Epithelial cell of esophagus (primary cell): ENCODE data around the gene ARHGEF7.

Experiments used
- DNase-seq: peaks from one replicate; pipeline ENCODE4 v3.0.0; 2010; ENCODE audit warnings: low read depth
- H3K4me3 ChIP-seq: 2 replicates; pipeline ENCODE4 v1.5.1; 2011; ENCODE audit warnings: mild to moderate bottlenecking, low read length, control low read depth
- TF ChIP-seq, protein P1 (sequence below): IDR thresholded peaks from 2 replicates; pipeline ENCODE4 v1.5.1; 2011; ENCODE audit warnings: low read depth, mild to moderate bottlenecking, low read length, control low read depth, inconsistent platforms; ENCODE audit not compliant: insufficient read depth; ENCODE audit errors: missing control alignments

The ARHGEF7 gene

DNA sequence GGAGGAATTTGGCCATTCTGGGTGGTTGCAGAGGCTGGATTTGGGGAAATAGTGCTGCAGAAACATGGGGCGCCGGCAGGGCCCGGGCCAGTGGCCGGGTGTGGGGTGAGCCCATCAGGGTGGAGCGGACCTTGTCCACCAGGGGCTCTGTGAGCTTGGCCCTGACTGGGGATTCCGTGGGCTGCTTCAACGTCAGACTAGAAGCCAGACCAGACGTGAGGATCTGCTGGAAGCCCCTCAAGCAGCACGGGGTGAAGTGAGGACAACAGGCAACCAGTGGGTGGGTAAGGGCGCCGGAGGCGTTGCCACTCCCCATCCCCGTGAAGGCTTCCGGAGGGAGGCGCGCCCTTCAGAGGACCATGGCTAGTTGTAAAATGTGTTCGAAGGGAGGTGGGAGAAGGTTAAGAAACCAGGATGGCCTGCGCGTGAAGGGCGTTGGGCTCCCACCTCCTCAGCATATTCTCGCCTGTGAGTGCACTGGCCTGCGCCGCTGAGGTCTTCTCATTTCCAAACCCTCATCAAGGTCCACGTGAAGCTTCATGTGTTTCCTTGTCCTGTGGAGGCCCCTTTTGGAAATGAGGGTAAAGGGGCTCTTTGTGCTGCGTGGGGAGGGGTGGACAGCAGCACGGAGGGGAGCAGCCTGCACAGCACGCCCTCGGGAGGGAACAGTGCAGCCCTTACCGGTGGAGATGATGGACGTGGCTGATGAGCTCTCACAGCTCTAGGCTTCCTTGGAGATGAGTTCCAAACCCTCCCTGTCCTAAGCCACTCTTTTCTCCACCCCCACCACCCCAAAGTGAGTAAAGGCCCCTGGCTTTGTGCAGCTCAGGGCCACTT is 213.7 kb downstream of the ARHGEF7 start:
- DNase-seq = no peak
- TF ChIP-seq, protein P1, sequence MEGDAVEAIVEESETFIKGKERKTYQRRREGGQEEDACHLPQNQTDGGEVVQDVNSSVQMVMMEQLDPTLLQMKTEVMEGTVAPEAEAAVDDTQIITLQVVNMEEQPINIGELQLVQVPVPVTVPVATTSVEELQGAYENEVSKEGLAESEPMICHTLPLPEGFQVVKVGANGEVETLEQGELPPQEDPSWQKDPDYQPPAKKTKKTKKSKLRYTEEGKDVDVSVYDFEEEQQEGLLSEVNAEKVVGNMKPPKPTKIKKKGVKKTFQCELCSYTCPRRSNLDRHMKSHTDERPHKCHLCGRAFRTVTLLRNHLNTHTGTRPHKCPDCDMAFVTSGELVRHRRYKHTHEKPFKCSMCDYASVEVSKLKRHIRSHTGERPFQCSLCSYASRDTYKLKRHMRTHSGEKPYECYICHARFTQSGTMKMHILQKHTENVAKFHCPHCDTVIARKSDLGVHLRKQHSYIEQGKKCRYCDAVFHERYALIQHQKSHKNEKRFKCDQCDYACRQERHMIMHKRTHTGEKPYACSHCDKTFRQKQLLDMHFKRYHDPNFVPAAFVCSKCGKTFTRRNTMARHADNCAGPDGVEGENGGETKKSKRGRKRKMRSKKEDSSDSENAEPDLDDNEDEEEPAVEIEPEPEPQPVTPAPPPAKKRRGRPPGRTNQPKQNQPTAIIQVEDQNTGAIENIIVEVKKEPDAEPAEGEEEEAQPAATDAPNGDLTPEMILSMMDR = no peak

DNA sequence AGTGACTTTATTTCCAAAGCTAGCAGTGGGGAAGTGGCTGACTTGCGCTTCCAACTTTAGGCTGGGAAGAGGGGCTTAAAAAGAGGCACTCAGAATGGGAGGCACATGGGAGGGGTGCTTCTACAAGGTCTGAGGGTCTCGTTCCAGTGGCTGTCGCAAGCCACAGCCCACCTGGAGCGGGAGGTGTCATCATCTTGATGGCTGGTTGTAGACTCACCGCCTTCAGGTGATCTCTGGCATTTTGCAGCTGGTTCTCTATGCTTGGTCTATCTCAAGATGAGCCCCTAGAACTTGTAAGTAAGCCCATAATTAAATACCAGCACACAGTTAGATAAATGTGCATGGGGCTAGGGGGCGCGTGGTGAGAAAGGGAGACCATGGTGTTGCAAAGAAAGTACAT is 214.5 kb downstream of the ARHGEF7 start:
- no peak for DNase-seq
- H3K4me3 ChIP-seq = no peak overlapping the region
- TF ChIP-seq, protein P1 = no peak

More for the DNA sequence above, 213.7 kb downstream of the ARHGEF7 start:
- H3K4me3 ChIP-seq = no peak overlapping the region

DNA sequence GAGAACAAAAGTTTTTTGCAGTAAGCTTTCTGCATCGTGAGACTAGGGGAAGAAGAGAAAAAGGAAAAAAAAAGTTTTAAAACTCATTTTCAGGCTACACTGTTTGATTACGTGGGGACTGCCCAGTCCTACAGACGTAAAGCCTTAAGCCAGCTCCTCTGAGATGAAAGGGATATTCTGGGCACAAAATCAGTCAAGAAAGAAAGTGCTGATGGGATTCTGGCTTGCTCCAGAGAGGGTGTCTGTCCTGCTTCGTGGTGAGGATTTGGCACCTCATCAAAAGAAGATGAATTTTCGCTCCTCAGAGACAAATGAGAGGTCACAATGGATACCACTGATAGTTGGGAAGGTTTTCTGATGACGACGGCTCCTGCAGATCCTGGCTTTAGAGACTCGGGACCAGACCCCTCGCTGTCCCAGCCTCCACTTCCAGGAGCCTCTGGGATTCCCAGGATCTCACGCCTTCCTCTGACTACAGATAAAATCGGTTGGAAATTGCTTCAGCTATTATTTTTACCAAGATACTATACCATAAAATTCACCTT is 215.0 kb downstream of the ARHGEF7 start:
- DNase-seq = no peak
- no peak overlapping the region for H3K4me3 ChIP-seq
- TF ChIP-seq, protein P1 = no peak

DNA sequence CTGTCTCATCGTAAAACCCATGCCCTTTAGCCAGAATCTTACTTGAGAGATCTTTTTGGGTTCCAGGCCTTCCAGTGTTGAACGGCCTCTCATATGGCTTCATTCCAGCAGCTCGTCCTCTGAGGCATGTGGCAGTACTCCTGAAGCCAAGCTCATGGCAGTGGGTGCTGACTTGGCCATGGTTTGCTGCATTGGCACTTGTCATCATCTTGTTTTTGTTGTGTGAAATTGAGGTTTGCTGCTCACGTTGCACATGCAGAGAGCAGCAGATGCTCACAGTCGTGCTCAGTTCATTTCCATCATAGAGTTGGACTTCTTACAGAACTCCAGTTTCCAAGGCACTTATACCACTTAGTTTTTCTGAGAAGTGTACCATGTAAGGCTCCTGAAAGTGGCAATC is 220.2 kb downstream of the ARHGEF7 start:
- no peak for DNase-seq
- TF ChIP-seq, protein P1 = no peak
- no peak overlapping the region for H3K4me3 ChIP-seq

DNA sequence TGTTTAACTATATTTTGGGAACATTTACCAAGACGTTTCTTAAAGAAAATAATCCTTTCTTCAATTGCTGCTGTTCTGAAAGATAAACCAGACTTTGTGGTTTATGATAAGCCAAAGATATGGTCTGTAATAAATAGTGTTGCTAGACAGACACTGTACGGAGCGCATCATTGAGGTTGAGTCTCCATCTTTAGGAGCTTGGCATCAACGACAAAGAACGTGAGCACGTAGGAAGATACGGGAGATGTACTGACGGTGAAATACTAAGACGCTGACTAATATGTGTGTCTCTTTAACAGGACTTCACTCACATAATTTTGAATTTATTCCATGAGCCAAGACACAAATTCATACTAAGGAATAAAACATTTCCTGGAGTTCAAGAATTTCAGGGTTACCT is 221.6 kb downstream of the ARHGEF7 start:
- DNase-seq = no peak
- TF ChIP-seq, protein P1 = no peak
- H3K4me3 ChIP-seq = no peak overlapping the region

DNA sequence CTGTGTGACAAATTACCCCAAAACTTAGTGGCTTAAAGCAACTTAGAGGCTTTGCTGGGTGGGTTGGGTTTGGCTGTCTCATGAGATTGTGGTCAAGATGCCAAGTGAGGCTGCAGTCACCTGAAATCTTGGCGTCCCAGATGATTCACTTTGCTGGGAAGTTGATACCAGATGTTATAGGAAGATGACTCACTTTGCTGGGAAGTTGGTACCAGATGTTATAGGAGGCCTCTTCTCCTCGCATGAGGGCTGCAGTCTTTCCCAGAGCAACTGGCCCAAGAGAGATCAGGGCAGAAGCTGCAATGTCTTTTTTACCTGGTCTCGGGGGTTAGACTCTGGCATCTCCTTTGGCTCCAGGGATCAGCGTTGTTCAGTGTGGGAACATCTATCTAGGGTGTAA is 222.1 kb downstream of the ARHGEF7 start:
- H3K4me3 ChIP-seq = no peak overlapping the region
- DNase-seq = peak; percentile 40
- TF ChIP-seq, protein P1 = no peak
